Epithelial cell of esophagus (primary cell): ENCODE measurements around the gene KIR2DL4.
A peak's percentile ranks its signal among the peaks of the same experiment; 100 is the strongest.
"Not testable (repeated sequence)": the region's sequence is repeated elsewhere in the genome, so short reads cannot be mapped to it uniquely, and the experiment has no call there.

Experiments used
- DNase-seq: peaks from one replicate; pipeline ENCODE4 v3.0.0; 2010; ENCODE audit warnings: low read depth
- H3K4me3 ChIP-seq: 2 replicates; pipeline ENCODE4 v1.5.1; 2011; ENCODE audit warnings: mild to moderate bottlenecking, low read length, control low read depth
- TF ChIP-seq, protein P1 (sequence below): IDR thresholded peaks from 2 replicates; pipeline ENCODE4 v1.5.1; 2011; ENCODE audit warnings: low read depth, mild to moderate bottlenecking, low read length, control low read depth, inconsistent platforms; ENCODE audit not compliant: insufficient read depth; ENCODE audit errors: missing control alignments

KIR2DL4 gene

GRCh38 chr19:54803410-54803809 is at the start of gene KIR2DL4:
Gene KIR2DL4, plus strand, starts transcription at chr19:54803610. Its CDS starts 42 bp downstream, at chr19:54803652.
- TF ChIP-seq, protein P1, sequence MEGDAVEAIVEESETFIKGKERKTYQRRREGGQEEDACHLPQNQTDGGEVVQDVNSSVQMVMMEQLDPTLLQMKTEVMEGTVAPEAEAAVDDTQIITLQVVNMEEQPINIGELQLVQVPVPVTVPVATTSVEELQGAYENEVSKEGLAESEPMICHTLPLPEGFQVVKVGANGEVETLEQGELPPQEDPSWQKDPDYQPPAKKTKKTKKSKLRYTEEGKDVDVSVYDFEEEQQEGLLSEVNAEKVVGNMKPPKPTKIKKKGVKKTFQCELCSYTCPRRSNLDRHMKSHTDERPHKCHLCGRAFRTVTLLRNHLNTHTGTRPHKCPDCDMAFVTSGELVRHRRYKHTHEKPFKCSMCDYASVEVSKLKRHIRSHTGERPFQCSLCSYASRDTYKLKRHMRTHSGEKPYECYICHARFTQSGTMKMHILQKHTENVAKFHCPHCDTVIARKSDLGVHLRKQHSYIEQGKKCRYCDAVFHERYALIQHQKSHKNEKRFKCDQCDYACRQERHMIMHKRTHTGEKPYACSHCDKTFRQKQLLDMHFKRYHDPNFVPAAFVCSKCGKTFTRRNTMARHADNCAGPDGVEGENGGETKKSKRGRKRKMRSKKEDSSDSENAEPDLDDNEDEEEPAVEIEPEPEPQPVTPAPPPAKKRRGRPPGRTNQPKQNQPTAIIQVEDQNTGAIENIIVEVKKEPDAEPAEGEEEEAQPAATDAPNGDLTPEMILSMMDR, result no peak
- DNase-seq, result no peak
- no peak within 1 kb of the TSS for H3K4me3 ChIP-seq

DNA sequence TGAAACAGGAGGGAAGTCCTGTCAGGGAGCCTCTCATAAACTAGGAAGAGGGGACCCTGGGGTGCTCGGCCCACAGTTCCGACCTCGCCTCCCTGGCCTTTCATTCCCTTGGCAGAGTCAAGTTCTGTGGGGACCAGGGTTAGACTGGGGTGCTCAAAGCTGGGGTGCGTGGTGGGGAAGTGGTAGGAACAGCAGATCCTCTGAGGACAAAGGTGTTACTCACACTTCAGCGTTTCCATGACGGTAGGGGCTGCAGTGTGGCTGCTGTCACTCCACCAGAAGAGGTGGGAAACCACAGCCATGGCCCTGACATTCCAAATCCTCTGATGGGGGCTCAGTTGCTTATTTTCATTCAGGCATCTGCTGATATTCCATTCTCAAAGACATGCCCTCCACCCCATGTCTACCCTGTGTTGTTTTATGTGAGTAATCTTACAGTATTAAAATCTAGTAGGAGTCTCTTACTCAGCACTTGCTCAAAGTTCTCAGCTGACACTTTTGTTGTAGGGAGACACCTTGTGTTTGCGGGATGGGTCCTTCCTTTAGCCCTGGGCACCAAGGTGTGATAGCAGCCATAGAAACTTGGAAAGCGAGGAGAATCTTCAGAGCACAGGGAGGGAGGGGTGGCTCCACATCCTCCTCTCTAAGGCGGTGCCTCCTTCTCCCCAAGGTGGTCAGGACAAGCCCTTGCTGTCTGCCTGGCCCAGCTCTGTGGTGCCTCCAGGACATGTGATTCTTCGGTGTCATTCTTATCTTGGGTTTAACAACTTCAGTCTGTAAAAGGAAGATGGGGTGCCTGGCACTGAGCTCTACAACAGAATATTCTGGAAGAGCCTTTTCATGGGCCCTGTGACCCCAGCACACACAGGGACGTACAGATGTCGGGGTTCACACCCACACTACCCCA is 47.0 kb upstream of the KIR2DL4 start:
- not testable (repeated sequence) for H3K4me3 ChIP-seq, DNase-seq

GRCh38 chr19:54758577-54758976 is 44.8 kb upstream of the KIR2DL4 start:
- not testable (repeated sequence) for DNase-seq, H3K4me3 ChIP-seq

DNA sequence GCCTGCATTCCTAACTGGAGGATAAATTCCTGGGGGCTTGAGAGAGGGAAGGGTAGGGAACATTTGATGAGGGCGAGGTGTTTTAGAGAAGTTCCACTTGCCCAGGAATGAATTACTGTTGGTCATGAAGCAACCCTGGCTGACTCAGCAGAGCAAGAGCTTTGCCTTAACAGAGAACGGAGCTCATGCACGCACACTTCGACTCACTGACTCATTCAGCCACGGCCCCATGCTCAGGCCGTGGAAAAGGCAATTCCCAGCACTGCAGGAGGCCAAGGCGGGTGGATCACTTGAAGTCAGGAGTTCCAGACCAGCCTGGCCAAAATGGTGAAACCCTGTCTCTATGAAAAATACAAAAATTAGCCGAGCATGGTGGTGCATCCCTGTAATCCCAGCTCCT is 39.2 kb upstream of the KIR2DL4 start:
- peak; percentile 0 for DNase-seq
- not testable (repeated sequence) for H3K4me3 ChIP-seq

DNA sequence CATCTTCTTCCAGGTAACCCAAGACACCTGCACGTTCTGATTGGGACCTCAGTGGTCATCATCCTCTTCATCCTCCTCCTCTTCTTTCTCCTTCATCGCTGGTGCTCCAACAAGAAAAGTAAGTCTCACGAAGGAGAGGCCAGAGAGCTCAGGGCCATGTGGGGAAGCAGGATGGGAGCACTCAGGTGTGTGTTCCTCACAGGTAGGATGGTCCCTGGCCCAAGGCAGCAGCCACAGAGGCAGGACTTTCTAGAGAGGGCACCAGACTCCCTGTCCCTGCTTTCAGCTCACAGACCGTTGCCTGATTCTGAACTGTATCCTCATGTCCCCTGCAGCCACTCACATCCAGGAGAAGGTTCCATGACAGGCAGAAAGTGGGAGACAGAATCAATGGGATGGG is 36.9 kb upstream of the KIR2DL4 start:
- not testable (repeated sequence) for H3K4me3 ChIP-seq, DNase-seq

DNA sequence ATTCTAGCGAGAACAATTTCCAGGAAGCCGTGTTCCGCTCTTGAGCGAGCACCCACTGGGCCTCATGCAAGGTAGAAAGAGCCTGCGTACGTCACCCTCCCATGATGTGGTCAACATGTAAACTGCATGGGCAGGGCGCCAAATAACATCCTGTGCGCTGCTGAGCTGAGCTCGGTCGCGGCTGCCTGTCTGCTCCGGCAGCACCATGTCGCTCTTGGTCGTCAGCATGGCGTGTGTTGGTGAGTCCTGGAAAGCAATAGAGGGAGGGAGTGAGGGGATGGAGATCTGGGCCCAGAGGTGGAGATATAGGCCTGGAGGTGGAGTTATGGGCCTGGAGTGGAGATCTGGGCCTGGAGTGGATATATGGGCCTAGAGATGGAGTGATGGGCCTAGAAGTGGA is 33.8 kb upstream of the KIR2DL4 start, which contains the start of gene KIR2DL1:
TSS of gene KIR2DL1 (plus strand) at position 148 of the 400 bp plus-strand sequence. CDS start at position 206, 58 bp downstream.
- H3K4me3 ChIP-seq, DNase-seq: not testable (repeated sequence)

GRCh38 chr19:54770511-54770910 is 32.9 kb upstream of the KIR2DL4 start:
- not testable (repeated sequence) for DNase-seq, H3K4me3 ChIP-seq

GRCh38 chr19:54771018-54771960 is 32.1 kb upstream of the KIR2DL4 start:
- not testable (repeated sequence) for DNase-seq, H3K4me3 ChIP-seq

GRCh38 chr19:54772666-54773065 is 30.7 kb upstream of the KIR2DL4 start:
- not testable (repeated sequence) for H3K4me3 ChIP-seq

DNA sequence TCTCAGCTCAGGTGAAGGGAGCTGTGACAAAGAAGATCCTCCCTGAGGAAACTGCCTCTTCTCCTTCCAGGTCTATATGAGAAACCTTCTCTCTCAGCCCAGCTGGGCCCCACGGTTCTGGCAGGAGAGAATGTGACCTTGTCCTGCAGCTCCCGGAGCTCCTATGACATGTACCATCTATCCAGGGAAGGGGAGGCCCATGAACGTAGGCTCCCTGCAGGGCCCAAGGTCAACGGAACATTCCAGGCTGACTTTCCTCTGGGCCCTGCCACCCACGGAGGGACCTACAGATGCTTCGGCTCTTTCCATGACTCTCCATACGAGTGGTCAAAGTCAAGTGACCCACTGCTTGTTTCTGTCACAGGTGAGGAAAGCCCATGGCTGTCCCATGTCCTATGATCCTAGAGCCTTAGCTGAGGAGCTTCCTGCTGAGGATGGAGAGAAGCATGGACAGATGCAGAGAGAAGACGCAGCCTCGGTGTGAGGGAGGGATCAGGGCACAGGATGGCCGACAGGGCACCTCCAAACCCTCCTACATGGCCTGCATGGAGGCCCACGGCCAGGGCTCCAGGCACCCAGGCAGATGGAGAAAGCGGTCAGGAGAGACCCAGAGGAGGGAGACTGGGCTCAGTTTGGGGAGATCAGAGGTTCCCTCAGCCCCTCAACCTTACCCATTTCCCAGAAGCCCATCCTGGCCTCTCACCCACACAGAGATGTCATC is 28.2 kb upstream of the KIR2DL4 start:
- not testable (repeated sequence) for DNase-seq, H3K4me3 ChIP-seq

More at GRCh38 chr19:54772666-54773065, 30.7 kb upstream of the KIR2DL4 start:
- not testable (repeated sequence) for DNase-seq

GRCh38 chr19:54775830-54776229 is 27.6 kb upstream of the KIR2DL4 start:
- not testable (repeated sequence) for DNase-seq, H3K4me3 ChIP-seq

DNA sequence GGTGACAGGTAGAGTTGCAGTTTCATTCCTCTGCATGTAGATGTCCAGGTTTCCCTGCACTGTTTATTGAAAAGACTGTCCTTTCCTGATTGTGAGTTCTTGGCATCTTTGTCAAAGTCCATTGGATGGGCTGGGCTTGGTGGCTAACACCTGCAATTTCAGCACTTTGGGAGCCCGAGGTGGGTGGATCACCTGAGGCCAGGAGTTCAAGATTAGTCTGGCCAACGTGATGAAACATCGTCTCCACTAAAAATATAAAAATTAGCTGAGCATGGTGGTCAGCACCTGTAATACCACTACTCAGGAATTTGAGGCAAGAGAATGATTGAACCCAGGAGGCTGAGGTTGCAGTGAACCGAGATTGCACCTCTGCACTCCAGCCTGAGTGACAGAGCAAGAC is 25.6 kb upstream of the KIR2DL4 start:
- not testable (repeated sequence) for DNase-seq

DNA sequence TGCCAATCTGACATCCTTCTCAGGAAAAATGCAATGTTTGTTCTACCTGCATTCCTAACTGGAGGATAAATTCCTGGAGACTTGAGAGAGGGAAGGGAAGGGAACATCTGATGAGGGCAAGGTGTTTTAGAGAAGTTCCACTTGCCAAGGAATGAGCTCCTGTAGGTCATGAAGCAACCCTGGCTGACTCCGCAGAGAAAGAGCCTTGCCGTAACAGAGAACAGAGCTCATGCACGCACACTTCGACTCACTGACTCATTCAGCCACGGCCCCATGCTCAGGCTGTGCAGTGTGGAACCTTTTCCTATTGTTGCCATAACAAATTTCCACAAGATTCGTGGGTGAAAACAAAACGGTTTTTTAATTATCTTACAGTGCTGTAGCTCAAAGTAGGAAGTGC is 24.5 kb upstream of the KIR2DL4 start:
- H3K4me3 ChIP-seq, DNase-seq: not testable (repeated sequence)

More for the DNA sequence above, 25.6 kb upstream of the KIR2DL4 start:
- H3K4me3 ChIP-seq, result not testable (repeated sequence)

GRCh38 chr19:54782916-54783315 is 20.5 kb upstream of the KIR2DL4 start:
- H3K4me3 ChIP-seq, DNase-seq: not testable (repeated sequence)

DNA sequence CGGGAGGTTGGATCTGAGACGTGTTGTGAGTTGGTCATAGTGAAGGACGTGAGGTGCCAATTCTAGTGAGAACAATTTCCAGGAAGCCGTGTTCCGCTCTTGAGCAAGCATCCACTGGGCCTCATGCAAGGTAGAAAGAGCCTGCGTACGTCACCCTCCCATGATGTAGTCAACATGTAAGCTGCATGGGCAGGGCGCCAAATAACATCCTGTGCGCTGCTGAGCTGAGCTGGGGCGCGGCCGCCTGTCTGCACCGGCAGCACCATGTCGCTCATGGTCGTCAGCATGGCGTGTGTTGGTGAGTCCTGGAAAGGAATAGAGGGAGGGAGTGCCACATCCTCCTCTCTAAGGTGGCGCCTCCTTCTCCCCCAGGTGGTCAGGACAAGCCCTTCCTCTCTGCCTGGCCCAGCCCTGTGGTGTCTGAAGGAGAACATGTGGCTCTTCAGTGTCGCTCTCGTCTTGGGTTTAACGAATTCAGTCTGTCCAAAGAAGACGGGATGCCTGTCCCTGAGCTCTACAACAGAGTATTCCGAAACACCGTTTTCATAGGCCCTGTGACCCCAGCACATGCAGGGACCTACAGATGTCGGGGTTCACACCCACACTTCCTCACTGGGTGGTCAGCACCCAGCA is 17.2 kb upstream of the KIR2DL4 start:
- not testable (repeated sequence) for DNase-seq

GRCh38 chr19:54788154-54788553 is 15.3 kb upstream of the KIR2DL4 start:
- not testable (repeated sequence) for H3K4me3 ChIP-seq, DNase-seq

More for the DNA sequence above, 17.2 kb upstream of the KIR2DL4 start:
- H3K4me3 ChIP-seq, result not testable (repeated sequence)
